Testis (tissue), 3 donors: ENCODE results near the gene PKP2. TPM values are rescaled to one million over a fixed set of nuclear protein-coding genes. Genes with fewer than 3 reads are reported as not detected.
"Not testable (repeated sequence)": the region's sequence is repeated elsewhere in the genome, so short reads cannot be mapped to it uniquely, and the experiment has no call there.

Experiments used
- DNase-seq: peaks from one replicate; pipeline ENCODE4 v3.0.0-alpha.2; 2019
- H3K27ac ChIP-seq, 2 donors: fragments of 200-600 bp; sonication (generic); one replicate each; pipeline ENCODE4 v1.5.1; 2019
- H3K27me3 ChIP-seq: fragments of 200-600 bp; sonication (generic); one replicate; pipeline ENCODE4 v1.5.1; 2019
- H3K36me3 ChIP-seq: fragments of 200-600 bp; sonication (generic); one replicate; pipeline ENCODE4 v1.5.1; 2017; ENCODE audit warnings: low read depth; ENCODE audit errors: missing control alignments
- H3K4me1 ChIP-seq: fragments of 200-600 bp; sonication (generic); one replicate; pipeline ENCODE4 v1.5.1; 2019
- H3K4me3 ChIP-seq, 2 donors: fragments of 200-600 bp; sonication (generic); one replicate each; pipeline ENCODE4 v1.5.1; 2017 to 2019
- H3K9me3 ChIP-seq: fragments of 200-600 bp; sonication (generic); one replicate; pipeline ENCODE4 v1.5.1; 2017
- POLR2A ChIP-seq: fragments of 450-650 bp; IDR thresholded peaks from one replicate; pipeline ENCODE4 v1.6.1; 2017; ENCODE audit warnings: antibody characterized with exemption, mild to moderate bottlenecking, moderate library complexity
- WGBS, 2 donors: methylation state at CpG; one replicate each; pipeline ENCODE4 v1.1.5; 2018; 5-methylcytosine and 5-hydroxymethylcytosine counted together
- intact Hi-C: fragments of 100-400 bp; cut with DNase I; formaldehyde crosslinking; loops from one replicate; pipeline ENCODE4 v1.15.1; 2023; ENCODE audit warnings: low total_unique reads
- polyA plus RNA-seq: library from polyadenylated mRNA; stranded (reverse); fragments of 350-450 nt; fragmentation: Illumina TruSeq; extraction: RNeasy Lipid Tissue Mini Kit (QIAGEN cat#74804); gene quantifications from one replicate; pipeline ENCODE4 v1.2.3, GENCODE V29; 2014; ENCODE audit warnings: low read depth, low replicate concordance; ENCODE audit not compliant: insufficient read depth
- total RNA-seq, 2 donors: library from RNA; depleted of rRNA; stranded (reverse); fragments of >200 nt; gene quantifications; one replicate each; pipeline ENCODE4 v1.2.3, GENCODE V29; 2016
- TF ChIP-seq, protein P1 (sequence below), 3 experiments: fragments of 450-650 bp in 2 of 3; fragments of 200-600 bp in 1 of 3; sonication (generic) in 1 of 3; IDR thresholded peaks; one replicate each; pipeline ENCODE4 v1.5.1; 2016 to 2019; ENCODE audit warnings: antibody characterized with exemption in 3 of 3, mild to moderate bottlenecking in 2 of 3, moderate library complexity in 1 of 3

The PKP2 gene
- total and polyA plus RNA-seq, 3 donors from 2014 or later, result 14.8 to 22.3 (median 18.9) TPM

DNA sequence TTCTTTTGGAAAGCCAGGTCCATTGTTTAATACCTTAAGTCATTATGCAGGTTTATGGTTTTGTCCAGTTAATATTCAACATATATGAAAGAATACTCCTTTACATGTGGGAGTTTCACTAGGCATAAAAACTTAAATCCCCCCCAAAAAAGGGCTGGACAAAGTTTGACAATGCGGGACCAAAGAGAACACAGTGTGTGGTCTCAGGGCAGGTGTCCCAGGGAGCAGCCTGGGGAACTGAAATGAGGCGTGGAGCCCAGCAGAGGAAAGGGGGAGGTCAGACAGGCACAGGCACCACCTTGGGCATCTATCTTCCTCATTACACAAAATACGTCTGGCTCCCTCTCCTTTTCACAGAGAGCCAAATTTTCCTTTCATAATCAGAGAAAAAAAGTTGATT, 22.5 kb downstream of the PKP2 start:
- Histone ChIP-seq H3K4me3 (no peak overlapping the region), H3K27ac (no peak overlapping the region), H3K36me3 (no peaks in the 10 kb centered on the region), H3K27me3 (no peaks in the 10 kb centered on the region), H3K9me3 (no peaks in the 10 kb centered on the region), H3K4me1 (no peaks in the 10 kb centered on the region)
- TF ChIP-seq POLR2A, result no peak
- TF ChIP-seq, protein P1, sequence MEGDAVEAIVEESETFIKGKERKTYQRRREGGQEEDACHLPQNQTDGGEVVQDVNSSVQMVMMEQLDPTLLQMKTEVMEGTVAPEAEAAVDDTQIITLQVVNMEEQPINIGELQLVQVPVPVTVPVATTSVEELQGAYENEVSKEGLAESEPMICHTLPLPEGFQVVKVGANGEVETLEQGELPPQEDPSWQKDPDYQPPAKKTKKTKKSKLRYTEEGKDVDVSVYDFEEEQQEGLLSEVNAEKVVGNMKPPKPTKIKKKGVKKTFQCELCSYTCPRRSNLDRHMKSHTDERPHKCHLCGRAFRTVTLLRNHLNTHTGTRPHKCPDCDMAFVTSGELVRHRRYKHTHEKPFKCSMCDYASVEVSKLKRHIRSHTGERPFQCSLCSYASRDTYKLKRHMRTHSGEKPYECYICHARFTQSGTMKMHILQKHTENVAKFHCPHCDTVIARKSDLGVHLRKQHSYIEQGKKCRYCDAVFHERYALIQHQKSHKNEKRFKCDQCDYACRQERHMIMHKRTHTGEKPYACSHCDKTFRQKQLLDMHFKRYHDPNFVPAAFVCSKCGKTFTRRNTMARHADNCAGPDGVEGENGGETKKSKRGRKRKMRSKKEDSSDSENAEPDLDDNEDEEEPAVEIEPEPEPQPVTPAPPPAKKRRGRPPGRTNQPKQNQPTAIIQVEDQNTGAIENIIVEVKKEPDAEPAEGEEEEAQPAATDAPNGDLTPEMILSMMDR (IDR thresholded peaks at IDR 0.05), result no peak
- whole genome bisulfite sequencing, 2 donors, result 68 to 78% methylated on average over 3 of the region's 3 CpGs
- DNase-seq, result no peak
- intact Hi-C loops, result no loop called here

DNA sequence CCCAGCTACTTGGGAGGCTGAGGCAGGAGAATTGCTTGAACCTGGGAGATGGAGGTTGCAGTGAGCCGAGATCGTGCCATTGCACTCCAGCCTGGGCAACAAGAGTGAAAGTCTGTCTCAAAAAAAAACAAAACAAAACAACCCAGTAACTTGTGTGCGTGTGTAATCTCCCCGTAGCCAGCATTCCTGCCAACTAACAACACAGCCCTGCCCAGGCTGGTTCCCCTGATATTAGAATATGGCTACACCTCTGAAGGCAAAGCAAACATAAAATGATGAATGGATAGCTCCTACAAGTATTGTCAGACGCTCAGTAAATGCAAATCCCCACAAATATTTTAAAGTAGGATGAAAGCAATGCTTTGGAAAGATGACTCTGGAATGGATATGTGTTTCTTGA, 24.2 kb downstream of the PKP2 start:
- H3K9me3 ChIP-seq, intact Hi-C loops, DNase-seq, H3K36me3 ChIP-seq, H3K27me3 ChIP-seq, H3K4me1 ChIP-seq, H3K27ac ChIP-seq, H3K4me3 ChIP-seq: not testable (repeated sequence)
- 91 to 94% methylated on average over 5 of the region's 5 CpGs for WGBS, 2 donors

DNA sequence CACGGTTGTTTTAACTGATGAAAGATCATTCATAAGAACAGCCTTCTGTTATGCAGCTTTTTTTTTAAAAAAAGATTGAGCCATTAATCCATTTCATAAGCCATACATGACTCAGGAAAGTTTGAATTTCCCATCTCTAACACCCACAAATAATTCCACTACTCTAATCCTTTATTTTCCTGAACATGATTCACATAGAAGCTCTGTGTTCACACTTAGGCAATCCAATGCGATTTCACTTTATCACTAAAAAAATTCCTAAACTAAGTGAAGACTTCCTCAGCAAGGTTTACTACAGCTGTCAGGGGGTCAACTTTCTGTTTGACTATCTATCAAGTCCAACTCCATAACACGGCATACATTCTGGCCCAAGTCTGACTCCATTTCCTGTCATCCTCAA, 25.9 kb downstream of the PKP2 start:
- TF ChIP-seq, protein P1 (IDR thresholded peaks at IDR 0.05), result no peak
- TF ChIP-seq POLR2A, result no peak
- Histone ChIP-seq H3K4me1 (no peaks in the 10 kb centered on the region), H3K36me3 (no peaks in the 10 kb centered on the region), H3K9me3 (no peaks in the 10 kb centered on the region), H3K27me3 (no peaks in the 10 kb centered on the region), H3K4me3 (no peak overlapping the region), H3K27ac (no peak overlapping the region)
- 72 to 76% methylated on average over 3 of the region's 3 CpGs for WGBS, 2 donors
- intact Hi-C loops, result no loop called here
- DNase-seq, result no peak

DNA sequence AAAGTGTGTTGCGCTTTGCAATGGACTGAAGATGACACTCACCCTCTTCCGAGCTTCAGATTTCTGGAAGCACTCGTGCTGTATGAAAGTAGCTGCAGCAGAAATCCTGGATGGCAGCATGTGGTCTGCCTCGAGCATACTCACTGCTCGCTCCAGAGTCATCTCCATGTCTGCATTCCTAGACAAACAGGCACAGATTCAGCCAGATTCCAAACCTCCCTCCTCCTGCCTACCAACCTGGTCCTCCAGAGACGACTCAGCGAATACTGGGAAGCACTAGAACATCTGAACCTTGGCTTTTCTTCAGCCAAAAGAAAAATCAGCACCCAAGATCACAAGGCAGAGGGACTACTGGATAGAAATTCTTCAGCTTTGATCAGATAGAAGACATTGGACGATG, 27.7 kb downstream of the PKP2 start:
- WGBS, 2 donors, result 93 to 94% methylated on average over 7 to 8 of the region's 8 CpGs
- intact Hi-C loops, result no loop called here
- TF ChIP-seq POLR2A, result no peak
- TF ChIP-seq, protein P1 (IDR thresholded peaks at IDR 0.05), result no peak

DNA sequence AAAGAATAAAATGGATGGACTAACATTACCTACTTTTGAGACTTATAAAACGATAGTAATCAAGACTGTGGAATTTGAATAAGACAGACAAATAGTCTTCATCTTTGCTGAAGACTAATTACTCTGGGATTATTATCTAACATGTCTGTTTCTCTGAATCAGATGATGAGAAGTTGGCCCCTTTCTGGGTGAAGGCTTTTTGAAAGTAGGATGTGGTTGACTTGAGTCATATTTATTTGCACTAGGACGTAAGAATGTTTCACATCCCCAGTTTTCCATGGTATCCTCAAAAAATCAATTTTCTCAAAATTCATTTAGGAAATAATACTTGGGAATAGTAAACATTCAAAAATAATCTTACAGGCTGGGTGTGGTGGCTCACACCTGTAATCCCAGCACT, 31.8 kb downstream of the PKP2 start:
- intact Hi-C loops, result no loop called here
- Histone ChIP-seq H3K4me1 (no peaks in the 10 kb centered on the region), H3K4me3 (no peak overlapping the region), H3K9me3 (no peaks in the 10 kb centered on the region), H3K27ac (no peak overlapping the region), H3K27me3 (no peaks in the 10 kb centered on the region), H3K36me3 (no peaks in the 10 kb centered on the region)
- no peak for DNase-seq
- 87 to 93% methylated on average over 2 of the region's 2 CpGs for WGBS, 2 donors
- TF ChIP-seq, protein P1 (IDR thresholded peaks at IDR 0.05), result no peak
- no peak for TF ChIP-seq POLR2A

More for the DNA sequence above, 27.7 kb downstream of the PKP2 start:
- Histone ChIP-seq H3K36me3 (no peaks in the 10 kb centered on the region), H3K4me1 (no peaks in the 10 kb centered on the region), H3K27me3 (no peaks in the 10 kb centered on the region), H3K9me3 (no peaks in the 10 kb centered on the region), H3K27ac (no peak overlapping the region), H3K4me3 (no peak overlapping the region)
- DNase-seq, result no peak
